Muscle layer of colon (tissue), 2 donors: Measurements from ENCODE around the gene BRAF.
"Not testable (repeated sequence)": the region's sequence is repeated elsewhere in the genome, so short reads cannot be mapped to it uniquely, and the experiment has no call there.

Experiments
- H3K27ac ChIP-seq: one replicate; pipeline ENCODE4 v1.7.0; 2013; ENCODE audit warnings: low read depth, mild to moderate bottlenecking, low read length, moderate library complexity
- H3K27me3 ChIP-seq, 2 donors: one replicate each; pipeline ENCODE4 v1.7.0; 2013; ENCODE audit warnings: low read length in 2 of 2, mild to moderate bottlenecking in 2 of 2; ENCODE audit not compliant: insufficient read depth in 2 of 2, control insufficient read depth in 1 of 2
- H3K36me3 ChIP-seq: one replicate; pipeline ENCODE4 v1.7.0; 2013; ENCODE audit warnings: mild to moderate bottlenecking, low read length; ENCODE audit not compliant: insufficient read depth
- H3K4me1 ChIP-seq: one replicate; pipeline ENCODE4 v1.7.0; 2013; ENCODE audit warnings: mild to moderate bottlenecking, low read length; ENCODE audit not compliant: insufficient read depth
- H3K4me3 ChIP-seq, 2 donors: one replicate each; pipeline ENCODE4 v1.7.0; 2013; ENCODE audit warnings: low read length in 2 of 2, low read depth in 1 of 2, mild to moderate bottlenecking in 1 of 2, moderate library complexity in 1 of 2
- H3K9ac ChIP-seq: one replicate; pipeline ENCODE4 v1.7.0; 2013; ENCODE audit warnings: low read length
- H3K9me3 ChIP-seq: one replicate; pipeline ENCODE4 v1.7.0; 2013; ENCODE audit warnings: mild to moderate bottlenecking, low read length
- donor health status: abdominal sarcoma.
- donor health status: Adenocarcinoma of cecum.

Gene BRAF

DNA sequence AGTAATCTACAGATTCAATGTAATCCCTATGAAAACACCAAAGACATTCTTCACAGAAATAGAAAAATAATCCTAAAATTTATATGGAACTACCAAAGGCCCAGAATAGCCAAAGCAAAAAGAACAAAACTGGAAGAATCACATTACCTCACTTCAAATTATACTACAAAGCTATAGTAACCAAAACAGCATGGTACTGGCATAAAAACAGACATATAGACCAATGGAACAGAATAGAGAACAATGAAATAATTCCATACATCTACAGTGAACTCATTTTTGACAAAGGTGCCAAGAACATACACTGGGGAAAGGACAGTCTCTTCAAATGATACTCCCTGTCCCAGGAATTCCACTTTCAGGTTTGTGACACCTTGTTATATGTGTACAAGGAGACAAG is 107.3 kb downstream of the BRAF start:
- H3K36me3 ChIP-seq, H3K4me3 ChIP-seq, H3K27me3 ChIP-seq, H3K27ac ChIP-seq, H3K4me1 ChIP-seq, H3K9ac ChIP-seq, H3K9me3 ChIP-seq: not testable (repeated sequence)

DNA sequence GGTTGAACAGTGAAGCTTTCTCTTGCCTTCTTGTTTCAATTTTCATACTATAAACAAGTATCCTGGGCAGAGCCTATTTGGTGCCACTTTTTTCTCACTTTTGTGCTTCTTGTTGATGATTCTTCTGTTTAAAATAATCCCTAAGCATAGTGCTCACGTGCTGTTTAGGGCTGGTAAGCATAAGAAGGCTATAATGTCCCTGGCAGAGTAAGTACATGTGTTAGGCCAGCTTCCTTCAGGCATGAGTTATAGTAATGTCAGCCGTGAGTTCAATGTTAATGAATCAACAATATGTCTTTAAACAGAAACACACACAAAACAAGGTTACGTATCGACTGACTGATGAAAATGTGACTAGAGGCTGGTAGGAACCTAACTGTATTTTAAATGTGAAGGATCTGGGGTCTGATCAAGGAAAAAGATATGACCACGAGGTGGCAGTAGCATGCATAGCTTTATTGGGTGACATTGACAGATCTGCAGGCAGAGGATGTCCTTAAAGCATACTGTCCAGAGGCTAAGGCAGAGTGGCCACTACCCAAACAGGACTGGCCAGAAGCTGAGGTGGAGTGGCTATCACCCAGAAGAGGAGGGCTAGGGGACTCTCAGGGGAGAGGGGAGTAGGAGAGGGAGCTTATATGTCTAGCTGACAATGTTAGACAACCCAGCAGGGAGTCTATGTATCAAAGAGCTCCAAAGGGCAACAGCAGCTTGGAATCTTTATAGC is 113.7 kb downstream of the BRAF start:
- H3K27ac ChIP-seq: no peak overlapping the region
- no peaks in the 10 kb centered on the region for H3K9me3 ChIP-seq
- peaks cover 7% of the 10 kb centered on the region for H3K4me1 ChIP-seq
- no peak overlapping the region for H3K9ac ChIP-seq
- H3K27me3 ChIP-seq: no peaks in the 10 kb centered on the region
- no peaks in the 10 kb centered on the region for H3K36me3 ChIP-seq
- no peak overlapping the region for H3K4me3 ChIP-seq

- Histone ChIP-seq H3K9me3 (no peaks in the 10 kb centered on the region), H3K4me3 (no peak overlapping the region), H3K9ac (no peak overlapping the region), H3K27ac (no peak overlapping the region), H3K36me3 (no peaks in the 10 kb centered on the region), H3K4me1 (peaks cover 7% of the 10 kb centered on the region), H3K27me3 (no peaks in the 10 kb centered on the region)
Observed at GRCh38 chr7:140810385-140810784, 114.3 kb downstream of the BRAF start.

- Histone ChIP-seq H3K36me3 (peaks cover 33% of the 10 kb centered on the region), H3K27ac (no peak overlapping the region), H3K4me1 (no peaks in the 10 kb centered on the region), H3K27me3 (no peaks in the 10 kb centered on the region), H3K9me3 (no peaks in the 10 kb centered on the region), H3K4me3 (no peak overlapping the region), H3K9ac (no peak overlapping the region)
Observed at GRCh38 chr7:140778975-140779374, 145.8 kb downstream of the BRAF start.

DNA sequence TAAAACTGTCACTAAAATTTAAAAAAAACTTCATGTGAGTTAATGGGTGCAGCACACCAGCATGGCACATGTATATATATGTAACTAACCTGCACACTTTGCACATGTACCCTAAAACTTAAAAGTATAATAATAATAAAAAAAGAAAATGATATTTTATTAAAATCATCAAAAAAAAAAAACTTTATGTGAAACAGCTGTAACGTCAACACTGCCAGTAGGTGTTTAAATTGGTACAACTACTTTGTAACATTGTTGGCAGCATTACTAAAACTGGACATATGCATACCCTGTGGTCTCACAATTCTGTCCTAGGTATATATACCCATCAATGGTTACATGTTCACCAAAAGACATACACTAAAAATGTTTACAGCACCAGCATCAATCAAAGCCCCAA is 146.2 kb downstream of the BRAF start:
- no peaks in the 10 kb centered on the region for H3K9me3 ChIP-seq
- H3K4me1 ChIP-seq: no peaks in the 10 kb centered on the region
- no peak overlapping the region for H3K9ac ChIP-seq
- no peaks in the 10 kb centered on the region for H3K27me3 ChIP-seq
- H3K36me3 ChIP-seq: peaks cover 37% of the 10 kb centered on the region
- no peak overlapping the region for H3K4me3 ChIP-seq
- H3K27ac ChIP-seq: no peak overlapping the region

DNA sequence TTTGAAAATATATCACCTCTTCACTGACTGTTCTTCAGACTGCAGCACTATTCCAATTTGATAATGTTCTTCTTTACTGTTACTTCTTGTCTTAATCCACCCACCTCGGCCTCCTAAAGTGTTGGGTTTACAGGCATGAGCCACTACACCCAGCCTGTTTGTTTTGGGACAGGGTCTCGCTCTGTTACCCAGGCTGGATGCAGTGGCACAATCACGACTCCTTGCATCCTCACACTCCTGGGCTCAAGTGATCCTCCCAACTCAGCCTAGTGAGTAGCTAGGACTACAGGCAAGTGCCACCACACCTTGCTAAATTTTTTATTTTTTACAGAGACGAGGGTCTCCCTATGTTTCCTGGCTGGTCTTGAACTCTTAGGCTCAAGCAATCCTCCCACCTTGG is 150.4 kb downstream of the BRAF start:
- Histone ChIP-seq H3K9ac (no peak overlapping the region), H3K4me3 (no peak overlapping the region), H3K27ac (no peak overlapping the region), H3K36me3 (peaks cover 44% of the 10 kb centered on the region), H3K9me3 (no peaks in the 10 kb centered on the region), H3K4me1 (no peaks in the 10 kb centered on the region), H3K27me3 (no peaks in the 10 kb centered on the region)

- no peak overlapping the region for H3K4me3 ChIP-seq
- no peaks in the 10 kb centered on the region for H3K27me3 ChIP-seq
- no peak overlapping the region for H3K27ac ChIP-seq
- no peaks in the 10 kb centered on the region for H3K9me3 ChIP-seq
- no peak overlapping the region for H3K9ac ChIP-seq
- peaks cover 43% of the 10 kb centered on the region for H3K36me3 ChIP-seq
- H3K4me1 ChIP-seq: no peaks in the 10 kb centered on the region
Observed at GRCh38 chr7:140773104-140773503, 151.6 kb downstream of the BRAF start.

DNA sequence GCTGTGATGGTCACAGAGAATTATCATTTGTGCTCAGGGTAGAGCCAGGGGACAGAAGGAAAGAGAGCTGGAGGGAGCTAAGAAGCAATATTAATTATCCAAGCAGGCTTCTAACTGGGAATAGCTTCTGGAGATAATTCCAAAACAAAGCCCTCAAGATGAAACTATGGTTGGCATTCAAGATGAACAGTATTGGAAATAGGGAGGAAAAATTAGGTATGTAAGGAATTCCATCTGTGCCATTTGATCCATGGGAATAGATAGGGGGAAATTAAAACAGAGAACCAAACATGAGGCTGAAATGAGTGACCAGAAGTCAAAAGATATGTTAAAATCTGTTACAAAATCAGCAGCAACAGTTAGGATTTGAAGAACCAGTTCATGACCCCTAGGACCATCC is 152.9 kb downstream of the BRAF start:
- H3K4me3 ChIP-seq: no peak overlapping the region
- H3K4me1 ChIP-seq: no peaks in the 10 kb centered on the region
- no peak overlapping the region for H3K27ac ChIP-seq
- H3K9me3 ChIP-seq: no peaks in the 10 kb centered on the region
- H3K9ac ChIP-seq: no peak overlapping the region
- no peaks in the 10 kb centered on the region for H3K27me3 ChIP-seq
- peaks cover 48% of the 10 kb centered on the region for H3K36me3 ChIP-seq

GRCh38 chr7:140769852-140770251 is 154.9 kb downstream of the BRAF start:
- Histone ChIP-seq H3K27ac (no peak overlapping the region), H3K4me1 (no peaks in the 10 kb centered on the region), H3K36me3 (peaks cover 41% of the 10 kb centered on the region), H3K9me3 (no peaks in the 10 kb centered on the region), H3K4me3 (no peak overlapping the region), H3K27me3 (no peaks in the 10 kb centered on the region), H3K9ac (no peak overlapping the region)

DNA sequence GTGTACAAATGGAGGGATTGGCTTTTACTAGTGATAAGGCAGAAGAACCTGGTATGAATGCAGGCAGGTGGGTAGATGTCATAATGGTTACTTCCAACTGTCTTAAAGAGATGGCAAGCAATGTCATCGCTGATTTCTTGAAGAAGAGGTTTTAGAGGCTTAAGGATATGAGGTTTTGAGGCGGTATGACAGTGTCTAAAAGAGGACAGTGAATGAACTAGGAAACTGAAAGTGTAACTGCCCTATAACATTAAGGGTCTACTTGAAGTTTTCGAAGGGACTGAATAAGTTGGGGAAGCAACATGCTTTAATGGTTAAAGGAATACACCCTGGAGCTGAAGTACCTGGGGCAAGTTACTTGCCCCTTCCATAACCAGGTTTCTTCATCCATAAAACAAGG is 157.3 kb downstream of the BRAF start:
- H3K9me3 ChIP-seq: no peaks in the 10 kb centered on the region
- peaks cover 21% of the 10 kb centered on the region for H3K36me3 ChIP-seq
- H3K27me3 ChIP-seq: no peaks in the 10 kb centered on the region
- no peak overlapping the region for H3K4me3 ChIP-seq
- no peak overlapping the region for H3K9ac ChIP-seq
- no peak overlapping the region for H3K27ac ChIP-seq
- H3K4me1 ChIP-seq: no peaks in the 10 kb centered on the region

- H3K27ac ChIP-seq: not testable (repeated sequence)
Observed at GRCh38 chr7:140765441-140765840, 159.3 kb downstream of the BRAF start.

GRCh38 chr7:140763166-140763565 is 161.6 kb downstream of the BRAF start:
- not testable (repeated sequence) for H3K4me3 ChIP-seq, H3K27me3 ChIP-seq, H3K4me1 ChIP-seq, H3K36me3 ChIP-seq, H3K9me3 ChIP-seq, H3K27ac ChIP-seq, H3K9ac ChIP-seq

More at GRCh38 chr7:140765441-140765840, 159.3 kb downstream of the BRAF start:
- not testable (repeated sequence) for H3K4me1 ChIP-seq, H3K4me3 ChIP-seq, H3K9me3 ChIP-seq, H3K27me3 ChIP-seq, H3K9ac ChIP-seq
- H3K36me3 ChIP-seq: peaks cover 13% of the 10 kb centered on the region
